Panc1 (cell line): Measurements from ENCODE around the gene IL17B. TPM values are rescaled to one million over a fixed set of nuclear protein-coding genes. Genes with fewer than 3 reads are reported as not detected.

Source experiments
- ATAC-seq: fragments of 200-7000 bp; cut with Tn5 transposase; 2 replicates; pipeline ENCODE4 v1.9.1; 2020; ENCODE audit warnings: mild to moderate bottlenecking, moderate library complexity
- BruUV-seq: library from RNA; stranded (reverse); fragments of 400-500 nt; replicated peaks from 2 replicates; lab custom pipeline; 2021; lab: Mats Ljungman, UMichigan
- CTCF ChIA-PET: fragments of 300-600 bp; sonication (Branson Sonifier 250); formaldehyde crosslinking; loops from one replicate; lab custom pipeline; 2022; ENCODE audit warnings: antibody characterized with exemption; lab: Charles Lee
- POLR2A ChIA-PET: fragments of 300-600 bp; sonication (Branson Sonifier 250); formaldehyde crosslinking; loops from one replicate; lab custom pipeline; 2022; ENCODE audit warnings: antibody characterized with exemption; lab: Charles Lee
- DNase-seq: peaks from one replicate; pipeline ENCODE4 v3.0.0-alpha.2; 2010; ENCODE audit warnings: low read depth, low spot score
- H3K27ac ChIP-seq: 2 replicates; pipeline ENCODE4 v1.5.1; 2011; ENCODE audit warnings: mild to moderate bottlenecking, low read length, inconsistent platforms
- H3K27me3 ChIP-seq: fragments of 200-500 bp; sonication (Bioruptor generic); 2 replicates; pipeline ENCODE4 v1.6.0; 2014; ENCODE audit warnings: low read length, inconsistent platforms; ENCODE audit not compliant: control insufficient read depth, insufficient read depth
- H3K36me3 ChIP-seq: fragments of 200-500 bp; sonication (Bioruptor generic); 2 replicates; pipeline ENCODE4 v1.5.1; 2014; ENCODE audit warnings: inconsistent platforms, mild to moderate bottlenecking, low read length, moderate library complexity; ENCODE audit not compliant: control insufficient read depth, insufficient read depth
- H3K4me1 ChIP-seq: 2 replicates; pipeline ENCODE4 v1.5.1; 2011; ENCODE audit warnings: inconsistent platforms, mild to moderate bottlenecking, low read length, moderate library complexity; ENCODE audit not compliant: control insufficient read depth, insufficient read depth
- H3K4me3 ChIP-seq, 2 experiments: 2 replicates each; pipeline ENCODE4 v1.5.1; 2011 to 2012; ENCODE audit warnings: low read depth in 2 of 2, low read length in 2 of 2, mild to moderate bottlenecking in 2 of 2, inconsistent platforms in 1 of 2, moderate library complexity in 1 of 2
- H3K9me3 ChIP-seq: fragments of 200-500 bp; sonication (Bioruptor generic); 2 replicates; pipeline ENCODE4 v1.5.1; 2014; ENCODE audit warnings: low read depth, mild to moderate bottlenecking, inconsistent platforms, low read length, moderate library complexity; ENCODE audit not compliant: control insufficient read depth, insufficient read depth
- POLR2AphosphoS5 ChIP-seq: IDR thresholded peaks from 2 replicates; pipeline ENCODE4 v1.6.1; 2012; ENCODE audit warnings: mild to moderate bottlenecking, low read depth, low read length, moderate library complexity
- SIN3A ChIP-seq: IDR thresholded peaks from 2 replicates; pipeline ENCODE4 v1.6.1; 2012; ENCODE audit warnings: low read depth, mild to moderate bottlenecking, low read length, moderate library complexity, borderline replicate concordance; ENCODE audit not compliant: insufficient read depth
- TCF7L2 ChIP-seq: IDR thresholded peaks from 2 replicates; pipeline ENCODE4 v1.6.1; 2011; ENCODE audit warnings: mild to moderate bottlenecking, low read depth, low read length, inconsistent platforms
- in situ Hi-C: cut with HindIII; loops from 2 replicates; pipeline ENCODE4 v1.10.0; 2016; ENCODE audit warnings: low sequenced_read_pairs, low pct_unique_long_range_greater_than_20kb
- intact Hi-C: fragments of 100-400 bp; cut with micrococcal nuclease; formaldehyde crosslinking; loops from one replicate; pipeline ENCODE4 v1.10.0; 2022; ENCODE audit not compliant: unreplicated experiment
- total RNA-seq: library from RNA; stranded (reverse); gene quantifications from one replicate; pipeline ENCODE4 v1.2.1, GENCODE V29; 2021; ENCODE audit not compliant: unreplicated experiment
- TF ChIP-seq, protein P1 (sequence below): fragments of 450-650 bp; IDR thresholded peaks from 2 replicates; pipeline ENCODE4 v1.5.1; 2017; ENCODE audit warnings: mild to moderate bottlenecking
- TF ChIP-seq, protein P2 (sequence below), 2 experiments: IDR thresholded peaks; 2 replicates each; pipeline ENCODE4 v1.6.1; 2011 to 2012; ENCODE audit warnings: low read depth in 2 of 2, control low read depth in 1 of 2, low read length in 1 of 2, mild to moderate bottlenecking in 1 of 2, moderate library complexity in 1 of 2; ENCODE audit not compliant: insufficient read depth in 1 of 2

Gene IL17B
- total RNA-seq, 1 experiment from 2014 or later: not detected

DNA sequence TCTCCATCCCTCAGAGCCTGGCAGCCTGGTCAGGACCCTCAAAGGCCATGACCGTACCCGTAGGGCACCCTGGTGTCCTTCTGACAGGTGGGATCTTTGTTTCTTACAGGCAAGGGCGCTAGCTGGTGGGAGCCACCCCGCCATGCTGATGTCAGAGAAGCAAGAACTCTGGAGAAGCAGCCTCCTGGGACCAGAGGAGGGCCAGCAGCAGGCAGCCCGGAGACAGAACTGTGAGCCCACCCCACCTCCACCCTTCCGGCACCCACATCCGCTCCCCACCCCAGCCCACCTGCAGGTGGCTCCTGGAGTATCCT lies 42.2 kb upstream of the IL17B start:
- DNase-seq: no peak
- TF ChIP-seq, protein P1, sequence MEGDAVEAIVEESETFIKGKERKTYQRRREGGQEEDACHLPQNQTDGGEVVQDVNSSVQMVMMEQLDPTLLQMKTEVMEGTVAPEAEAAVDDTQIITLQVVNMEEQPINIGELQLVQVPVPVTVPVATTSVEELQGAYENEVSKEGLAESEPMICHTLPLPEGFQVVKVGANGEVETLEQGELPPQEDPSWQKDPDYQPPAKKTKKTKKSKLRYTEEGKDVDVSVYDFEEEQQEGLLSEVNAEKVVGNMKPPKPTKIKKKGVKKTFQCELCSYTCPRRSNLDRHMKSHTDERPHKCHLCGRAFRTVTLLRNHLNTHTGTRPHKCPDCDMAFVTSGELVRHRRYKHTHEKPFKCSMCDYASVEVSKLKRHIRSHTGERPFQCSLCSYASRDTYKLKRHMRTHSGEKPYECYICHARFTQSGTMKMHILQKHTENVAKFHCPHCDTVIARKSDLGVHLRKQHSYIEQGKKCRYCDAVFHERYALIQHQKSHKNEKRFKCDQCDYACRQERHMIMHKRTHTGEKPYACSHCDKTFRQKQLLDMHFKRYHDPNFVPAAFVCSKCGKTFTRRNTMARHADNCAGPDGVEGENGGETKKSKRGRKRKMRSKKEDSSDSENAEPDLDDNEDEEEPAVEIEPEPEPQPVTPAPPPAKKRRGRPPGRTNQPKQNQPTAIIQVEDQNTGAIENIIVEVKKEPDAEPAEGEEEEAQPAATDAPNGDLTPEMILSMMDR: no peak
- TF ChIP-seq TCF7L2 (no peak), SIN3A (no peak)
- BruUV-seq: no TSS peak
- no peak for ATAC-seq
- no peaks in the 10 kb centered on the region for H3K9me3 ChIP-seq
- H3K27ac ChIP-seq: no peak overlapping the region
- intact Hi-C loops: no loop called here
- ChIA-PET CTCF (no interaction called here), POLR2A (no interaction called here)
- in situ Hi-C loops: no loop called here
- no peak overlapping the region for H3K4me3 ChIP-seq
- H3K4me1 ChIP-seq: peaks cover 6% of the 10 kb centered on the region; the same call in 1 of the 2 replicates
- H3K36me3 ChIP-seq: no peaks in the 10 kb centered on the region
- H3K27me3 ChIP-seq: no peaks in the 10 kb centered on the region

DNA sequence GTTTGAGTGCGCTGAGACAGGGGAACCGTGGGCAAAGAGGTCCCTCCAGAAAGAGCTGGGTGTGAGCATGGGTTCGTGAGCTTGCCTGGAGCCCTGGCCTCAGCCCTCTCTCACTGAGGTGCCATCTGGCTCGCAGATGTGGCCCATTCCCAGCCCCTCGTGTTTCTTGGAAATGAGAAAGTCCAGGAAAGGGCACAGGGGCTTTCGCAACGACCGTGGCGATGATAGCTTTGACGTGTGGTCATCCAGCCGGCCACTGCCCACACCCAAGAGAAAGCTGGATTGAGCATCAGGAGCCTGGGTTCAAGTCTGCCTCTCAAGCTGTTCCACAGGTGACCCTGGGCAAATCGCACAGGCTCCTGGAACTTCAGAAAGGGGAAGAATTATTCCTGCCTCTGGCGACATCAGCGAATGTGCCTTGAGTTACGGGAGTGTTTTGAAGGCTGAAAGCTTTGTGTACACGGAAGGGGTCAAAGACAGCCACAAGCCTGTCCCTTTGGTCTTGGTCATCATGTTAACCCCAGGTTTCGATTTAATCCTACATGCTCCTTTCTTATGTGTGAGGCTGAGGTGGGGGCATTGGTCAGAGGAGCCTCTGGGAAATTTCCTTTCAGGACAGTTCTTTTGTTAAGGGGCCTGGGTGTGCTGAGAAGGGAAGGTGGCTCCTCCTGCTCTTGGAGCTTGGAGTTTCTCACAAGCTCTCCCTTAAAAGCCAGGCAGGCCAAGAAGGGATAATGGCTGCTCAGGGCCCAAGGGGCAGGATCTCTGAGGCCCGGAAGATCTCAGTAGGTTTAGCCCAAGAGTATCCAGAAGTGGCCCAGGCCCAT lies 41.7 kb upstream of the IL17B start:
- no peak overlapping the region for H3K4me3 ChIP-seq
- no peak for TF ChIP-seq TCF7L2
- no peak for TF ChIP-seq SIN3A
- TF ChIP-seq, protein P2, sequence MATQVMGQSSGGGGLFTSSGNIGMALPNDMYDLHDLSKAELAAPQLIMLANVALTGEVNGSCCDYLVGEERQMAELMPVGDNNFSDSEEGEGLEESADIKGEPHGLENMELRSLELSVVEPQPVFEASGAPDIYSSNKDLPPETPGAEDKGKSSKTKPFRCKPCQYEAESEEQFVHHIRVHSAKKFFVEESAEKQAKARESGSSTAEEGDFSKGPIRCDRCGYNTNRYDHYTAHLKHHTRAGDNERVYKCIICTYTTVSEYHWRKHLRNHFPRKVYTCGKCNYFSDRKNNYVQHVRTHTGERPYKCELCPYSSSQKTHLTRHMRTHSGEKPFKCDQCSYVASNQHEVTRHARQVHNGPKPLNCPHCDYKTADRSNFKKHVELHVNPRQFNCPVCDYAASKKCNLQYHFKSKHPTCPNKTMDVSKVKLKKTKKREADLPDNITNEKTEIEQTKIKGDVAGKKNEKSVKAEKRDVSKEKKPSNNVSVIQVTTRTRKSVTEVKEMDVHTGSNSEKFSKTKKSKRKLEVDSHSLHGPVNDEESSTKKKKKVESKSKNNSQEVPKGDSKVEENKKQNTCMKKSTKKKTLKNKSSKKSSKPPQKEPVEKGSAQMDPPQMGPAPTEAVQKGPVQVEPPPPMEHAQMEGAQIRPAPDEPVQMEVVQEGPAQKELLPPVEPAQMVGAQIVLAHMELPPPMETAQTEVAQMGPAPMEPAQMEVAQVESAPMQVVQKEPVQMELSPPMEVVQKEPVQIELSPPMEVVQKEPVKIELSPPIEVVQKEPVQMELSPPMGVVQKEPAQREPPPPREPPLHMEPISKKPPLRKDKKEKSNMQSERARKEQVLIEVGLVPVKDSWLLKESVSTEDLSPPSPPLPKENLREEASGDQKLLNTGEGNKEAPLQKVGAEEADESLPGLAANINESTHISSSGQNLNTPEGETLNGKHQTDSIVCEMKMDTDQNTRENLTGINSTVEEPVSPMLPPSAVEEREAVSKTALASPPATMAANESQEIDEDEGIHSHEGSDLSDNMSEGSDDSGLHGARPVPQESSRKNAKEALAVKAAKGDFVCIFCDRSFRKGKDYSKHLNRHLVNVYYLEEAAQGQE (IDR thresholded peaks at IDR 0.05; ENCODE audit: insufficient read depth in 1 of 2, low read depth in 2 of 2, low read length in 1 of 2): no peak
- TF ChIP-seq, protein P1: no peak
- no peak for TF ChIP-seq POLR2AphosphoS5
- in situ Hi-C loops: no loop called here
- intact Hi-C loops: no loop called here
- ATAC-seq (no peak), DNase-seq (no peak)
- H3K27me3 ChIP-seq: no peaks in the 10 kb centered on the region
- CTCF ChIA-PET: no interaction called here
- H3K36me3 ChIP-seq: no peaks in the 10 kb centered on the region
- no peaks in the 10 kb centered on the region for H3K9me3 ChIP-seq
- BruUV-seq: no TSS peak
- POLR2A ChIA-PET: no interaction called here
- peaks cover 6% of the 10 kb centered on the region; the same call in 1 of the 2 replicates for H3K4me1 ChIP-seq
- H3K27ac ChIP-seq: no peak overlapping the region
